ENCODE results near the gene DDB1. TPM values are rescaled to one million over a fixed set of nuclear protein-coding genes. Genes with fewer than 3 reads are reported as not detected.

Gene DDB1
- total RNA-seq, 1 experiment from 2014 or later: 297 TPM

GRCh38 chr11:61362542-61362875 is 29.6 kb upstream of the DDB1 start:
- no peak for DNase-seq
- Histone ChIP-seq H3K23ac (ENCODE audit: insufficient read length, low read depth, low read length) (no peak overlapping the region), H3T11ph (ENCODE audit: low read length) (no peak overlapping the region), H2BK20ac (ENCODE audit: low read depth, low read length, poor library complexity, severe bottlenecking) (no peak overlapping the region), H3K79me2 (ENCODE audit: insufficient read depth, low read length) (peaks cover 2% of the 10 kb centered on the region; the same call in 1 of the 2 replicates), H4K20me1 (ENCODE audit: control insufficient read depth, insufficient read depth, insufficient read length) (no peaks in the 10 kb centered on the region), H3K4ac (ENCODE audit: low read depth, low read length) (no peak overlapping the region), H2AFZ (ENCODE audit: low read length) (no peak overlapping the region), H3K23me2 (ENCODE audit: insufficient read length, low read depth, low read length, poor library complexity, severe bottlenecking) (peaks cover 6% of the 10 kb centered on the region), H3K4me2 (ENCODE audit: insufficient read depth, insufficient read length, low read length) (peak overlapping the region; percentile 83), H4K91ac (ENCODE audit: insufficient read length, low read depth, low read length) (no peak overlapping the region), H3K18ac (ENCODE audit: insufficient read length, low read depth, low read length) (peak overlapping the region; percentile 8), H4K8ac (replicated peaks; ENCODE audit: insufficient read length, low read depth, low read length) (no peak overlapping the region), H3K56ac (ENCODE audit: insufficient read length, low read depth, low read length) (no peak overlapping the region), H2BK15ac (ENCODE audit: low read depth, low read length) (no peak overlapping the region), H3K14ac (ENCODE audit: insufficient read depth, low read length) (0 out of 2 replicates have a peak overlapping the region, but pooled peaks have one; percentile 6), H4K5ac (ENCODE audit: insufficient read length, low read depth, low read length) (no peak overlapping the region), H3K4me1 (ENCODE audit: insufficient read depth, low read length) (no peaks in the 10 kb centered on the region), H3K9me3 (ENCODE audit: control insufficient read depth, low read depth, low read length) (no peaks in the 10 kb centered on the region), H3K27ac (ENCODE audit: insufficient read length, low read depth, low read length) (no peak overlapping the region), H3K9ac (ENCODE audit: extremely low read depth, insufficient read length, low read length) (peak overlapping the region; percentile 83), H2BK120ac (ENCODE audit: low read depth, low read length, poor library complexity, severe bottlenecking) (no peak overlapping the region), H3K27me3 (ENCODE audit: insufficient read depth, low read length) (no peaks in the 10 kb centered on the region), H3K79me1 (ENCODE audit: insufficient read depth, low read depth, low read length, poor library complexity, severe bottlenecking) (no peaks in the 10 kb centered on the region), H2AK5ac (ENCODE audit: insufficient read length, low read length) (no peak overlapping the region), H2BK12ac (ENCODE audit: insufficient read length, low read depth, low read length) (no peak overlapping the region), H2BK5ac (ENCODE audit: insufficient read length, low read length) (no peak overlapping the region)
- Mint-ChIP-seq H3K4me3 (peak overlapping the region; percentile 98 to 100), H3K9me3 (no peaks in the 10 kb centered on the region; a peak in 1 of 5 replicates), H3K27ac (peak overlapping the region; percentile 93 to 99 (median 99)), H3K27me3 (ENCODE audit: low read depth) (no peaks in the 10 kb centered on the region), H3K4me1 (peaks cover 13 to 25% of the 10 kb centered on the region in 2 experiments), H3K36me3 (ENCODE audit: insufficient read depth in 1 of 3, low read depth in 3 of 3) (peaks cover 28 to 45% (median 34%) of the 10 kb centered on the region in 3 experiments)
- no CpG with 5 or more reads among the region's 12 CpGs for WGBS (ENCODE audit: extremely low coverage, insufficient read length, low lambda C conversion rate)
- TF ChIP-seq, protein P1, sequence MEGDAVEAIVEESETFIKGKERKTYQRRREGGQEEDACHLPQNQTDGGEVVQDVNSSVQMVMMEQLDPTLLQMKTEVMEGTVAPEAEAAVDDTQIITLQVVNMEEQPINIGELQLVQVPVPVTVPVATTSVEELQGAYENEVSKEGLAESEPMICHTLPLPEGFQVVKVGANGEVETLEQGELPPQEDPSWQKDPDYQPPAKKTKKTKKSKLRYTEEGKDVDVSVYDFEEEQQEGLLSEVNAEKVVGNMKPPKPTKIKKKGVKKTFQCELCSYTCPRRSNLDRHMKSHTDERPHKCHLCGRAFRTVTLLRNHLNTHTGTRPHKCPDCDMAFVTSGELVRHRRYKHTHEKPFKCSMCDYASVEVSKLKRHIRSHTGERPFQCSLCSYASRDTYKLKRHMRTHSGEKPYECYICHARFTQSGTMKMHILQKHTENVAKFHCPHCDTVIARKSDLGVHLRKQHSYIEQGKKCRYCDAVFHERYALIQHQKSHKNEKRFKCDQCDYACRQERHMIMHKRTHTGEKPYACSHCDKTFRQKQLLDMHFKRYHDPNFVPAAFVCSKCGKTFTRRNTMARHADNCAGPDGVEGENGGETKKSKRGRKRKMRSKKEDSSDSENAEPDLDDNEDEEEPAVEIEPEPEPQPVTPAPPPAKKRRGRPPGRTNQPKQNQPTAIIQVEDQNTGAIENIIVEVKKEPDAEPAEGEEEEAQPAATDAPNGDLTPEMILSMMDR (conservative IDR thresholded peaks at IDR 0.05): no peak
